Ectodermal cell (in vitro differentiated cells): ENCODE data around the gene SARNP.

ENCODE experiments used
- H3K27ac ChIP-seq: 2 replicates; pipeline ENCODE4 v1.7.0; 2013; ENCODE audit warnings: mild to moderate bottlenecking, low read depth, low read length; ENCODE audit not compliant: insufficient read depth, poor library complexity, severe bottlenecking
- H3K27me3 ChIP-seq: 2 replicates; pipeline ENCODE4 v1.7.0; 2013; ENCODE audit warnings: mild to moderate bottlenecking, low read length; ENCODE audit not compliant: insufficient read depth, control insufficient read depth, poor library complexity, severe bottlenecking
- H3K36me3 ChIP-seq: one replicate; pipeline ENCODE4 v1.7.0; 2013; ENCODE audit warnings: low read length; ENCODE audit not compliant: control insufficient read depth, insufficient read depth
- H3K4me1 ChIP-seq: one replicate; pipeline ENCODE4 v1.7.0; 2013; ENCODE audit warnings: low read length; ENCODE audit not compliant: control insufficient read depth, insufficient read depth
- H3K4me3 ChIP-seq: 2 replicates; pipeline ENCODE4 v1.7.0; 2013; ENCODE audit warnings: low read depth, low read length, control low read depth; ENCODE audit not compliant: insufficient read depth
- H3K9me3 ChIP-seq: 2 replicates; pipeline ENCODE4 v1.7.0; 2013; ENCODE audit warnings: mild to moderate bottlenecking, low read length, moderate library complexity; ENCODE audit not compliant: control insufficient read depth
- WGBS, 2 experiments: methylation state at CpG; one replicate each; pipeline ENCODE4 v1.1.7; 2013; ENCODE audit warnings: missing lambda C conversion rate in 2 of 2; 5-methylcytosine and 5-hydroxymethylcytosine counted together

The SARNP gene

GRCh38 chr12:55726971-55727370, 90.6 kb downstream of the SARNP start:
- peaks cover 14% of the 10 kb centered on the region for H3K4me1 ChIP-seq
- H3K4me3 ChIP-seq, result peak overlapping the region; percentile 64
- H3K36me3 ChIP-seq, result peaks cover 11% of the 10 kb centered on the region
- no peaks in the 10 kb centered on the region for H3K9me3 ChIP-seq
- 71 to 72% methylated on average over 10 of the region's 10 CpGs for WGBS, 2 experiments
- H3K27me3 ChIP-seq, result no peaks in the 10 kb centered on the region
- no peak overlapping the region for H3K27ac ChIP-seq

GRCh38 chr12:55725556-55725955, 92.0 kb downstream of the SARNP start:
- WGBS, 2 experiments, result 74 to 92% methylated on average over 1 to 3 of the region's 3 CpGs
- H3K36me3 ChIP-seq, result peaks cover 11% of the 10 kb centered on the region

GRCh38 chr12:55724940-55725309, 92.6 kb downstream of the SARNP start:
- Histone ChIP-seq H3K27me3 (no peaks in the 10 kb centered on the region), H3K27ac (no peak overlapping the region), H3K9me3 (no peaks in the 10 kb centered on the region), H3K4me3 (no peak overlapping the region), H3K36me3 (peaks cover 11% of the 10 kb centered on the region), H3K4me1 (peaks cover 8% of the 10 kb centered on the region)
- 84 to 89% methylated on average over 3 of the region's 3 CpGs for WGBS, 2 experiments

More at GRCh38 chr12:55725556-55725955, 92.0 kb downstream of the SARNP start:
- Histone ChIP-seq H3K27me3 (no peaks in the 10 kb centered on the region), H3K4me1 (peaks cover 14% of the 10 kb centered on the region), H3K27ac (no peak overlapping the region), H3K9me3 (no peaks in the 10 kb centered on the region), H3K4me3 (no peak overlapping the region)

- Histone ChIP-seq H3K36me3 (peaks cover 11% of the 10 kb centered on the region), H3K27me3 (no peaks in the 10 kb centered on the region), H3K4me3 (no peak overlapping the region), H3K9me3 (no peaks in the 10 kb centered on the region), H3K27ac (no peak overlapping the region), H3K4me1 (peaks cover 12% of the 10 kb centered on the region)
- WGBS, 2 experiments, result 66 to 72% methylated on average over 11 of the region's 11 CpGs
These were observed 93.1 kb downstream of the SARNP start for GRCh38 chr12:55724226-55724939.

- H3K27ac ChIP-seq, result no peak overlapping the region
- H3K4me3 ChIP-seq, result no peak overlapping the region
- H3K36me3 ChIP-seq, result peaks cover 11% of the 10 kb centered on the region
- H3K4me1 ChIP-seq, result peaks cover 18% of the 10 kb centered on the region
- H3K9me3 ChIP-seq, result no peaks in the 10 kb centered on the region
- 93 to 95% methylated on average over 10 of the region's 10 CpGs for whole genome bisulfite sequencing, 2 experiments
- H3K27me3 ChIP-seq, result no peaks in the 10 kb centered on the region
These were observed 93.9 kb downstream of the SARNP start for GRCh38 chr12:55723516-55724225.

GRCh38 chr12:55722948-55723347, 94.6 kb downstream of the SARNP start:
- peaks cover 25% of the 10 kb centered on the region for H3K4me1 ChIP-seq
- no peaks in the 10 kb centered on the region for H3K9me3 ChIP-seq
- no peaks in the 10 kb centered on the region for H3K27me3 ChIP-seq
- WGBS, 2 experiments, result 92 to 94% methylated on average over 8 of the region's 8 CpGs
- H3K36me3 ChIP-seq, result peaks cover 11% of the 10 kb centered on the region
- H3K27ac ChIP-seq, result no peak overlapping the region
- H3K4me3 ChIP-seq, result no peak overlapping the region

GRCh38 chr12:55721601-55722213, 95.8 kb downstream of the SARNP start:
- Histone ChIP-seq H3K4me3 (no peak overlapping the region), H3K27me3 (no peaks in the 10 kb centered on the region), H3K36me3 (peaks cover 11% of the 10 kb centered on the region), H3K4me1 (peaks cover 30% of the 10 kb centered on the region), H3K9me3 (no peaks in the 10 kb centered on the region), H3K27ac (no peak overlapping the region)
- WGBS, 2 experiments, result 89% methylated on average over 14 of the region's 14 CpGs

GRCh38 chr12:55720894-55721444, 96.6 kb downstream of the SARNP start:
- WGBS, 2 experiments, result 68 to 75% methylated on average over 9 of the region's 9 CpGs
- peaks cover 7% of the 10 kb centered on the region for H3K36me3 ChIP-seq
- H3K4me3 ChIP-seq, result no peak overlapping the region
- no peak overlapping the region for H3K27ac ChIP-seq
- H3K27me3 ChIP-seq, result no peaks in the 10 kb centered on the region
- no peaks in the 10 kb centered on the region for H3K9me3 ChIP-seq
- peaks cover 30% of the 10 kb centered on the region for H3K4me1 ChIP-seq

GRCh38 chr12:55720071-55720564, 97.4 kb downstream of the SARNP start, which contains the start of gene RDH5:
Gene RDH5 (plus strand): TSS chr12:55720393. CDS start chr12:55721185, 792 bp downstream.
- H3K27me3 ChIP-seq, result no peaks in the 10 kb centered on the region
- WGBS, 2 experiments, result 88 to 92% methylated on average over 5 to 6 of the region's 6 CpGs
- H3K27ac ChIP-seq, result no peak within 1 kb of the TSS
- peaks cover 33% of the 10 kb centered on the region for H3K4me1 ChIP-seq
- H3K36me3 ChIP-seq, result peaks cover 5% of the 10 kb centered on the region
- H3K4me3 ChIP-seq, result no peak within 1 kb of the TSS
- no peaks in the 10 kb centered on the region for H3K9me3 ChIP-seq

GRCh38 chr12:55719371-55719770, 98.2 kb downstream of the SARNP start:
- WGBS, 2 experiments, result 82 to 90% methylated on average over 5 to 7 of the region's 7 CpGs
- H3K9me3 ChIP-seq, result no peaks in the 10 kb centered on the region
- H3K27me3 ChIP-seq, result no peaks in the 10 kb centered on the region
- no peak overlapping the region for H3K27ac ChIP-seq
- H3K4me3 ChIP-seq, result no peak overlapping the region
- H3K4me1 ChIP-seq, result peaks cover 33% of the 10 kb centered on the region
- H3K36me3 ChIP-seq, result no peaks in the 10 kb centered on the region
